Caco-2 (cell line): ENCODE data around the gene LRRTM2. TPM values are rescaled to one million over a fixed set of nuclear protein-coding genes. Genes with fewer than 3 reads are reported as not detected.

Experiments
- BruUV-seq: library from RNA; stranded (reverse); fragments of 400-500 nt; replicated peaks from 2 replicates; lab custom pipeline; 2021; lab: Mats Ljungman, UMichigan
- CTCF ChIA-PET: fragments of 300-600 bp; sonication (Branson Sonifier 250); formaldehyde crosslinking; loops from one replicate; lab custom pipeline; 2022; ENCODE audit warnings: antibody characterized with exemption; lab: Charles Lee
- POLR2A ChIA-PET: fragments of 300-600 bp; sonication (Branson Sonifier 250); formaldehyde crosslinking; loops from one replicate; lab custom pipeline; 2022; ENCODE audit warnings: antibody characterized with exemption; lab: Charles Lee
- DNase-seq, 2 experiments: peaks; one replicate each; pipeline versions ENCODE4 v3.0.0 to v3.0.0-alpha.2; 2020 to 2022
- H3K27me3 ChIP-seq: replicated peaks from 2 replicates; pipeline ENCODE4 v1.6.0; 2011; ENCODE audit warnings: low read length; ENCODE audit not compliant: control insufficient read depth, insufficient read depth
- H3K36me3 ChIP-seq: 2 replicates; pipeline ENCODE4 v1.5.1; 2011; ENCODE audit warnings: low read length; ENCODE audit not compliant: control insufficient read depth, insufficient read depth
- H3K4me1 ChIP-seq: fragments of 250-450 bp; sonication (Bioruptor Pico); 2 replicates; pipeline ENCODE4 v1.5.1; 2020; ENCODE audit warnings: mild to moderate bottlenecking
- H3K4me3 ChIP-seq: 2 replicates; pipeline ENCODE4 v1.5.1; 2011; ENCODE audit warnings: low read depth, mild to moderate bottlenecking, control low read depth, low read length
- H3K9me3 ChIP-seq: fragments of 250-450 bp; sonication (Bioruptor Pico); 2 replicates; pipeline ENCODE4 v1.5.1; 2020; ENCODE audit warnings: mild to moderate bottlenecking, moderate library complexity
- H3K27ac Mint-ChIP-seq: one replicate; pipeline ENCODE4 v1.8.0; 2022; ENCODE audit warnings: mixed read lengths; ENCODE audit not compliant: unreplicated experiment
- H3K27me3 Mint-ChIP-seq: one replicate; pipeline ENCODE4 v1.8.0; 2022; ENCODE audit warnings: mixed read lengths; ENCODE audit not compliant: insufficient read depth, unreplicated experiment
- H3K36me3 Mint-ChIP-seq: one replicate; pipeline ENCODE4 v1.8.0; 2022; ENCODE audit warnings: mild to moderate bottlenecking, mixed read lengths; ENCODE audit not compliant: insufficient read depth, unreplicated experiment
- H3K4me1 Mint-ChIP-seq: one replicate; pipeline ENCODE4 v1.8.0; 2022; ENCODE audit warnings: low read depth, mixed read lengths; ENCODE audit not compliant: unreplicated experiment
- H3K4me3 Mint-ChIP-seq: one replicate; pipeline ENCODE4 v1.8.0; 2022; ENCODE audit warnings: mild to moderate bottlenecking, moderate library complexity, mixed read lengths; ENCODE audit not compliant: unreplicated experiment
- H3K9me3 Mint-ChIP-seq: one replicate; pipeline ENCODE4 v1.8.0; 2022; ENCODE audit warnings: mixed read lengths; ENCODE audit not compliant: unreplicated experiment
- intact Hi-C: fragments of 100-400 bp; cut with micrococcal nuclease; formaldehyde crosslinking; loops from one replicate; pipeline ENCODE4 v1.10.0; 2022; ENCODE audit not compliant: unreplicated experiment
- total RNA-seq: library from RNA; stranded (reverse); gene quantifications from 2 replicates; pipeline ENCODE4 v1.2.3, GENCODE V29; 2022
- TF ChIP-seq, protein P1 (sequence below), 2 experiments: fragments of 200-600 bp in 1 of 2; IDR thresholded peaks; 1 replicate in 1 of 2; 2 replicates in 1 of 2; pipeline versions ENCODE4 v1.5.1 to v1.8.0; 2011 to 2022; ENCODE audit warnings: antibody characterized with exemption in 1 of 2, control low read depth in 1 of 2, inconsistent platforms in 1 of 2, low read depth in 1 of 2, low read length in 1 of 2, mild to moderate bottlenecking in 1 of 2, moderate library complexity in 1 of 2; ENCODE audit not compliant: insufficient read depth in 1 of 2, severe bottlenecking in 1 of 2, unreplicated experiment in 1 of 2

The LRRTM2 gene
- total RNA-seq, 1 experiment from 2014 or later: not detected

DNA sequence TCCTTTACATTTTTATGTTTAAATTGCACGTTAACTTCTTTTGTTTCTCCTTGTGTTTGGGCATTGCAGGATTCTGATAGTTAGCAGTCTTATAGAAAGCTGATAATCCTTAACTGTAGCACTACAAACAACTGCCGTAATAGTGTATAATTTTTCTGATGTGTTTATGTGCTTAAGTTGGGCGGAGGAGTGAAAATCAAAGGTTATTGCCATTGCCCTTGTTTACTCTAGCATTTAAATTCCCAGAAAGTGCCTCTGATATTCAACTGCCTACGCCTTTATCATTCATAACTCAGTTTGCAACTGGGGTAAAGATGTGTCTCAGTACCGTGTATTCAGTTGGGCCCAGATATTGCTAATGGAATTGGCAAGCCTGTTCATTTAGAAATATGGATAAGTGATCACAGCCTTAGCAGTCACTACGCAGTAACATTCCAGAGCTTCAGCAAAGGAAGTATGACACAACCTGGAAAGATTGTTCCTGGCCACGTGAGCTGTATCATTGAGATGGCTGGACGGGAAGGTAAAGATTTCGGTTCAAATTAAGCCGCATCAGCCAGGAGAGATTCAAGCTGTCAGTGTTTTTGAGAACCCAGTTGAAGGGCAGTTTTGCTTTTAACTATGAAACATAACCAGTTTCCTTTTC is 28.1 kb upstream of the LRRTM2 start:
- no TSS peak for BruUV-seq
- peaks cover 2% of the 10 kb centered on the region for H3K36me3 ChIP-seq
- intact Hi-C loops: no loop called here
- no peaks in the 10 kb centered on the region for H3K27me3 ChIP-seq
- no peak overlapping the region for H3K4me3 ChIP-seq
- H3K36me3 Mint-ChIP-seq: peaks cover 91% of the 10 kb centered on the region
- H3K4me1 Mint-ChIP-seq: peaks cover 17% of the 10 kb centered on the region
- TF ChIP-seq, protein P1, sequence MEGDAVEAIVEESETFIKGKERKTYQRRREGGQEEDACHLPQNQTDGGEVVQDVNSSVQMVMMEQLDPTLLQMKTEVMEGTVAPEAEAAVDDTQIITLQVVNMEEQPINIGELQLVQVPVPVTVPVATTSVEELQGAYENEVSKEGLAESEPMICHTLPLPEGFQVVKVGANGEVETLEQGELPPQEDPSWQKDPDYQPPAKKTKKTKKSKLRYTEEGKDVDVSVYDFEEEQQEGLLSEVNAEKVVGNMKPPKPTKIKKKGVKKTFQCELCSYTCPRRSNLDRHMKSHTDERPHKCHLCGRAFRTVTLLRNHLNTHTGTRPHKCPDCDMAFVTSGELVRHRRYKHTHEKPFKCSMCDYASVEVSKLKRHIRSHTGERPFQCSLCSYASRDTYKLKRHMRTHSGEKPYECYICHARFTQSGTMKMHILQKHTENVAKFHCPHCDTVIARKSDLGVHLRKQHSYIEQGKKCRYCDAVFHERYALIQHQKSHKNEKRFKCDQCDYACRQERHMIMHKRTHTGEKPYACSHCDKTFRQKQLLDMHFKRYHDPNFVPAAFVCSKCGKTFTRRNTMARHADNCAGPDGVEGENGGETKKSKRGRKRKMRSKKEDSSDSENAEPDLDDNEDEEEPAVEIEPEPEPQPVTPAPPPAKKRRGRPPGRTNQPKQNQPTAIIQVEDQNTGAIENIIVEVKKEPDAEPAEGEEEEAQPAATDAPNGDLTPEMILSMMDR (IDR thresholded peaks at IDR 0.05; ENCODE audit: insufficient read depth in 1 of 2, low read depth in 1 of 2, low read length in 1 of 2, severe bottlenecking in 1 of 2, unreplicated experiment in 1 of 2): no peak
- no peaks in the 10 kb centered on the region for H3K4me1 ChIP-seq
- ChIA-PET CTCF (interaction anchor here (0.7 kb wide), 1 partner anchor 429 kb away, joined by 3 read pairs; no protein-coding TSS in a partner anchor), POLR2A (no interaction called here)
- no peaks in the 10 kb centered on the region for H3K9me3 Mint-ChIP-seq
- peak overlapping the region; percentile 8 for H3K27ac Mint-ChIP-seq
- H3K4me3 Mint-ChIP-seq: no peak overlapping the region
- H3K27me3 Mint-ChIP-seq: no peaks in the 10 kb centered on the region
- no peaks in the 10 kb centered on the region for H3K9me3 ChIP-seq
- DNase-seq: no peak

DNA sequence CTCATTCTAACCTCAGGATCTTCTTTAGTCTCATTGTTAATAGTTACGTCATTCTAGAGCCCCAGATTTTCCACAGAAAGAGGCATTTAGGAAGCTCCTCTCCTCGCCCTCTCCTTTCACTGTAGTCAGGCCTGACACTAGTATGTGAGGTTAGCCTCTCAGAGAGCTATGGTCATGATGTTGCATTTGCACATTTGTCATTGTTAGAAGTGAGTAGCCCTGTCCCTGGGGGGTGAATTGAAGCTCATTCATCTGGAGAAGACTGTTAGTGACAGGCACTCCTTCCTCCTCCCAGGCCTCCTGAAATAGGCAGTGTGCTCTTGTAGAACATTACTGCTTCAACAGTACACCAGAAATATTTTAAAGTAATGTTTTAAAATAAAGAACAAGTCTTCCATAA is 26.6 kb upstream of the LRRTM2 start:
- Histone ChIP-seq H3K9me3 (no peaks in the 10 kb centered on the region), H3K27me3 (no peaks in the 10 kb centered on the region), H3K4me1 (no peaks in the 10 kb centered on the region), H3K4me3 (no peak overlapping the region), H3K36me3 (peaks cover 1% of the 10 kb centered on the region)
- no peaks in the 10 kb centered on the region for H3K27me3 Mint-ChIP-seq
- H3K4me1 Mint-ChIP-seq: peaks cover 17% of the 10 kb centered on the region
- intact Hi-C loops: no loop called here
- POLR2A ChIA-PET: no interaction called here
- peaks cover 85% of the 10 kb centered on the region for H3K36me3 Mint-ChIP-seq
- no peak overlapping the region for H3K4me3 Mint-ChIP-seq
- H3K9me3 Mint-ChIP-seq: no peaks in the 10 kb centered on the region
- DNase-seq: no peak
- no TSS peak for BruUV-seq
- H3K27ac Mint-ChIP-seq: no peak overlapping the region
- TF ChIP-seq, protein P1 (IDR thresholded peaks at IDR 0.05; ENCODE audit: insufficient read depth in 1 of 2, low read depth in 1 of 2, low read length in 1 of 2, severe bottlenecking in 1 of 2, unreplicated experiment in 1 of 2): no peak
- CTCF ChIA-PET: no interaction called here

DNA sequence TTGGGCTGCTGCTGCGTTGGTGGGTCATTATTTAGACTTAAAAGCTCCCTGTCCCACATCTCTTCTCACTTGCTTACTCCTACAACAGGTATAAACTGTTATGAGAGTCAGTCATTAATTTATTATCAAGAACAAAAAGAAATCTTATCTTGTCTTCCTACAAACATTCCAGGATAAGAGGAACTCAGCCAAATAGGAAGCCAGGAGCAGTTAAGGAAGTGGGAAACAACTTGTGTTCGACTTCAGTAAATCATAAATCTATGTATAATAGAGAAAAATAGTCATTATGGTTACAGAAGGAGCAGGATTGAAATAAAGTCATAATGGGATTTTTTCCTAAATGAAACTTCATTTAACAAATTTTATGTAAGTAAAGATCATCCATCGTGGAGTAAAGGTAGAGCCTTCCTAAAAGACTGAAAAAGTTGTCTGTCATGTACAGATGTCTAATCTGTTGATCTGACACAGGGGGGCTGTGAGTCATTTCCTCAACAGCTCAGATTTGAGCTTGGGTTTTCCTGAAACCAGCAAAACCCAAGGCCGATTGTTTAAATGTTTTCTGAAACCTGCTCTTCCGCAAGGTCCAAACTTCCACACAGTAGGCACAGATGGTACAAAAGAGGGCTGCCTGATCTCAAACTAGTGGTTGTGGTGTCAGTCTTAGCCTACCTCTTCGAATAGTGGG is 25.3 kb upstream of the LRRTM2 start:
- no peaks in the 10 kb centered on the region for H3K27me3 Mint-ChIP-seq
- Histone ChIP-seq H3K9me3 (no peaks in the 10 kb centered on the region), H3K36me3 (no peaks in the 10 kb centered on the region), H3K4me1 (no peaks in the 10 kb centered on the region), H3K4me3 (no peak overlapping the region), H3K27me3 (no peaks in the 10 kb centered on the region)
- ChIA-PET CTCF (no interaction called here), POLR2A (no interaction called here)
- TF ChIP-seq, protein P1 (IDR thresholded peaks at IDR 0.05; ENCODE audit: insufficient read depth in 1 of 2, low read depth in 1 of 2, low read length in 1 of 2, severe bottlenecking in 1 of 2, unreplicated experiment in 1 of 2): no peak
- intact Hi-C loops: no loop called here
- no peaks in the 10 kb centered on the region for H3K9me3 Mint-ChIP-seq
- no peak overlapping the region for H3K4me3 Mint-ChIP-seq
- peaks cover 75% of the 10 kb centered on the region for H3K36me3 Mint-ChIP-seq
- H3K27ac Mint-ChIP-seq: no peak overlapping the region
- no TSS peak for BruUV-seq
- peaks cover 17% of the 10 kb centered on the region for H3K4me1 Mint-ChIP-seq
- no peak for DNase-seq
